WTC11 (cell line): Measurements from ENCODE around the gene MYH2. TPM values are rescaled to one million over a fixed set of nuclear protein-coding genes. Genes with fewer than 3 reads are reported as not detected.
A peak's percentile ranks its signal among the peaks of the same experiment; 100 is the strongest.

ENCODE experiments used
- ATAC-seq: fragments of 200-7000 bp; cut with Tn5 transposase; 2 replicates; pipeline ENCODE4 v1.10.0; 2021; ENCODE audit warnings: mild to moderate bottlenecking, moderate library complexity
- CTCF ChIA-PET: fragments of 300-600 bp; sonication (Branson Sonifier 250); formaldehyde crosslinking; loops from one replicate; lab custom pipeline; 2021; ENCODE audit warnings: antibody characterized with exemption; lab: Charles Lee
- POLR2A ChIA-PET: fragments of 350-600 bp; sonication (Branson Sonifier 250); formaldehyde crosslinking; loops from one replicate; lab custom pipeline; 2021; ENCODE audit warnings: antibody characterized with exemption; lab: Charles Lee
- DNase-seq: peaks from one replicate; pipeline ENCODE4 v3.0.0; 2021; ENCODE audit warnings: low spot score
- H3K27ac Mint-ChIP-seq: 2 replicates; pipeline ENCODE4 v1.8.0; 2021; ENCODE audit warnings: mixed read lengths
- H3K27me3 Mint-ChIP-seq: 2 replicates; pipeline ENCODE4 v1.8.0; 2021; ENCODE audit warnings: low read depth, mild to moderate bottlenecking, moderate library complexity, mixed read lengths
- H3K36me3 Mint-ChIP-seq: 2 replicates; pipeline ENCODE4 v1.8.0; 2021; ENCODE audit warnings: mixed read lengths
- H3K4me1 Mint-ChIP-seq: 2 replicates; pipeline ENCODE4 v1.8.0; 2022; ENCODE audit warnings: mixed read lengths
- H3K4me3 Mint-ChIP-seq: 2 replicates; pipeline ENCODE4 v1.8.0; 2021; ENCODE audit warnings: mild to moderate bottlenecking, moderate library complexity, mixed read lengths
- H3K9me3 Mint-ChIP-seq: 2 replicates; pipeline ENCODE4 v1.8.0; 2021; ENCODE audit warnings: mixed read lengths
- ATF1 ChIP-seq: sonication (generic); formaldehyde crosslinking; IDR thresholded peaks from 2 replicates; pipeline ENCODE4 v1.8.1; 2023; ENCODE audit warnings: mild to moderate bottlenecking, moderate library complexity, missing genetic modification reagents
- CREM ChIP-seq: sonication (generic); formaldehyde crosslinking; IDR thresholded peaks from 2 replicates; pipeline ENCODE4 v1.8.1; 2022; ENCODE audit warnings: mild to moderate bottlenecking, missing genetic modification reagents, moderate library complexity
- ELF4 ChIP-seq: sonication (generic); formaldehyde crosslinking; IDR thresholded peaks from 2 replicates; pipeline ENCODE4 v1.8.1; 2022; ENCODE audit warnings: low read depth, mild to moderate bottlenecking, moderate library complexity, missing genetic modification reagents
- ESRRA ChIP-seq: sonication (generic); formaldehyde crosslinking; IDR thresholded peaks from 2 replicates; pipeline ENCODE4 v1.8.1; 2022; ENCODE audit warnings: mild to moderate bottlenecking, missing genetic modification reagents, borderline replicate concordance
- GABPB1 ChIP-seq: sonication (generic); formaldehyde crosslinking; IDR thresholded peaks from 2 replicates; pipeline ENCODE4 v1.8.1; 2023; ENCODE audit warnings: mild to moderate bottlenecking, missing genetic modification reagents
- IRF2 ChIP-seq: sonication (generic); formaldehyde crosslinking; IDR thresholded peaks from 2 replicates; pipeline ENCODE4 v1.8.0; 2022; ENCODE audit warnings: low read depth, missing genetic modification reagents, borderline replicate concordance
- TEAD1 ChIP-seq: sonication (generic); formaldehyde crosslinking; IDR thresholded peaks from 2 replicates; pipeline ENCODE4 v1.8.0; 2022; ENCODE audit warnings: mild to moderate bottlenecking, missing genetic modification reagents
- total RNA-seq: library from RNA; stranded (reverse); gene quantifications from 3 replicates; pipeline ENCODE4 v1.2.3, GENCODE V29; 2021
- TF ChIP-seq, protein P1 (sequence below): sonication (generic); formaldehyde crosslinking; IDR thresholded peaks from 2 replicates; pipeline ENCODE4 v1.8.0; 2022; ENCODE audit warnings: mild to moderate bottlenecking, missing genetic modification reagents
- TF ChIP-seq, protein P2 (sequence below): sonication (generic); formaldehyde crosslinking; conservative IDR thresholded peaks from 2 replicates; pipeline ENCODE4 v1.8.1; 2022; ENCODE audit warnings: mild to moderate bottlenecking, missing genetic modification reagents

The MYH2 gene
- total RNA-seq, 1 experiment from 2014 or later: 1.5 TPM

DNA sequence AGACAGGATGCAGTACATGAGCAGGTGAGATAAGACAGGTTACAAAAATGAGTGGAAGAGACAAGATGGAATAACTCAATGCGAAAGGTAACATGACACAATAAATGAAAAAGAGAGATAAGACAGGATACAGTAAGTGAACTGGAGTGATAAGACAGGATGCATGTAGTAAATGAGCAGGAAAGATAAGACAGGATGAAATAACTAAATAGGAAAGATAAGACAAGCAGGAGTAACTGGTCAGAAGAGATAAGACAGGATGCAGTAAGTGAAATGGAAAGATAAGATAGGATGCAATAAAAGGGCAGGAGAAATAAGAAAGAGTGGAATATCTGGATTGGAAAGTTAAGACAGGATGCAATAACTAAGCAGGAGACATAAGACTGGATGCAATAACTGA, 71.8 kb downstream of the MYH2 start (continued):
- TF ChIP-seq CREM (CRISPR knock-in tag): no peak
- no peak for TF ChIP-seq ESRRA
- TF ChIP-seq, protein P1, sequence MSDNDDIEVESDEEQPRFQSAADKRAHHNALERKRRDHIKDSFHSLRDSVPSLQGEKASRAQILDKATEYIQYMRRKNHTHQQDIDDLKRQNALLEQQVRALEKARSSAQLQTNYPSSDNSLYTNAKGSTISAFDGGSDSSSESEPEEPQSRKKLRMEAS (CRISPR knock-in tag): no peak
- no peak for TF ChIP-seq TEAD1 (CRISPR knock-in tag)
- TF ChIP-seq, all 79 proteins: peak for 0

DNA sequence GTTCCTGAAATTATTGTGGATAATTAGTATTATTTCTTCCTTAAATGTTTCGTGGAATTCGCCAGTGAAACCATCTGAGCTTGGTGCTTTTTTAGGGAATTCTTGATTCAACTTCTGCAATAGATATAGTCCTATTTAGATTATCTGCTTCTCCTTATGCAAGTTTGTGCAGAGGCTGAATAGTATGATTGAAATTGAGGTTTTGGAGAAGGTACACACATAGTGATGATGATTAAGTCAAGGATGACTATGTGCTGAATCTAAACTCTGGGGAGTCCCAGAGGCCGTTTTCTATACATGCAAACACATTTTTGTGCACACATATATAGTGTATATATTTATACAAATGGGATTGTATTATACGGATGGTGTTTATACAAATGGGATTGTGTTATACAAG, 74.9 kb downstream of the MYH2 start:
- Mint-ChIP-seq H3K36me3 (no peaks in the 10 kb centered on the region), H3K27ac (no peak overlapping the region)

DNA sequence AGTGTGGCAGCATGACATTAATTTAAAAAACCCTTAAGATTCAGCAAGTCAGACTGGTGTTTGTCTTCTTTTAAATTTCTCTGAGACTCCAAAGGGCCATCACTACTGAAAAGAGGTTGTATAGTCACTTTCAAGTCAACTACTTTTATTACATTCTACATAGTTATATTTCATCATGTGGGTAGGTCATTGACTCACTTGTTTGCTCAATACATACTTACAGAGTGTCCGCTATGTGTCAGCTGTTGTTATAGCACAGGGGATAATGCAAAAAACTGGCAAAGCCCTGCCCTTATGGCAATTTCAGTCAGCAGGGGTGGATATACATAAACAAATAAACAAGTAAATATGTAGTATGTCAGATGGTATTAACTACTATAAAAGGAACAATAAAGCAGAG, 77.6 kb downstream of the MYH2 start:
- H3K4me3 Mint-ChIP-seq: no peak overlapping the region
- H3K36me3 Mint-ChIP-seq: no peaks in the 10 kb centered on the region
- no peaks in the 10 kb centered on the region for H3K27me3 Mint-ChIP-seq
- no peaks in the 10 kb centered on the region for H3K9me3 Mint-ChIP-seq
- ATAC-seq (no peak), DNase-seq (no peak)
- no peaks in the 10 kb centered on the region for H3K4me1 Mint-ChIP-seq
- ChIA-PET CTCF (interaction anchor here (0.5 kb wide), 1 partner anchor 139 kb away, joined by 3 read pairs; no protein-coding TSS in a partner anchor), POLR2A (no interaction called here)
- H3K27ac Mint-ChIP-seq: no peak overlapping the region
- TF ChIP-seq, protein P2, sequence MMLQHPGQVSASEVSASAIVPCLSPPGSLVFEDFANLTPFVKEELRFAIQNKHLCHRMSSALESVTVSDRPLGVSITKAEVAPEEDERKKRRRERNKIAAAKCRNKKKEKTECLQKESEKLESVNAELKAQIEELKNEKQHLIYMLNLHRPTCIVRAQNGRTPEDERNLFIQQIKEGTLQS (CRISPR knock-in tag): no peak
- TF ChIP-seq GABPB1 (CRISPR knock-in tag) (peak; percentile 80), ATF1 (CRISPR knock-in tag) (no peak)

More for the DNA sequence above, 74.9 kb downstream of the MYH2 start:
- Mint-ChIP-seq H3K4me3 (no peak overlapping the region), H3K9me3 (no peaks in the 10 kb centered on the region), H3K27me3 (no peaks in the 10 kb centered on the region), H3K4me1 (no peaks in the 10 kb centered on the region)
- ChIA-PET POLR2A (no interaction called here), CTCF (interaction anchor here (0.6 to 1.4 kb wide), 3 partner anchors 140 to 667 kb away, joined by 3 to 4 read pairs (median 4); no protein-coding TSS in a partner anchor)
- no peak for DNase-seq
- no peak for TF ChIP-seq IRF2
- TF ChIP-seq ELF4 (CRISPR knock-in tag): no peak
- ATAC-seq: no peak

Other genes starting within 250 kb of the MYH2 start
- not detected in 3 replicates for gene MYH13, start 176.7 kb downstream of the MYH2 start, total RNA-seq
- not detected in 3 replicates for gene MYH8, start 127.7 kb downstream of the MYH2 start, total RNA-seq
- gene MYH4, start 80.1 kb downstream of the MYH2 start, total RNA-seq: not detected in 3 replicates
- not detected in 3 replicates for gene MYH1, start 31.1 kb downstream of the MYH2 start, total RNA-seq
- gene MYH3, start 107.7 kb upstream of the MYH2 start, total RNA-seq: 1.5 to 2.6 TPM (median 1.6 TPM) in 3 replicates
- 56.9 to 63.8 TPM (median 61.6 TPM) in 3 replicates for gene SCO1, start 147.9 kb upstream of the MYH2 start, total RNA-seq
- gene ADPRM, start 147.9 kb upstream of the MYH2 start, total RNA-seq: 6.6 to 7.5 TPM (median 7.4 TPM) in 3 replicates
- gene TMEM220, start 180.4 kb upstream of the MYH2 start, total RNA-seq: 2.4 to 4.0 TPM (median 2.9 TPM) in 3 replicates